Neural crest cell (in vitro differentiated cells): ENCODE results near the gene GJD3. TPM values are rescaled to one million over a fixed set of nuclear protein-coding genes. Genes with fewer than 3 reads are reported as not detected.

Experiments used
- DNase-seq: peaks from one replicate; pipeline ENCODE4 v3.0.0; 2021; ENCODE audit warnings: low read depth, mixed read lengths, low spot score
- H3K27ac Mint-ChIP-seq: one replicate; pipeline ENCODE4 v1.8.0; 2021; ENCODE audit warnings: mild to moderate bottlenecking, mixed read lengths; ENCODE audit not compliant: unreplicated experiment
- H3K27me3 Mint-ChIP-seq: 2 replicates; pipeline ENCODE4 v1.8.0; 2021; ENCODE audit warnings: low read depth, mild to moderate bottlenecking, mixed read lengths
- H3K36me3 Mint-ChIP-seq: 2 replicates; pipeline ENCODE4 v1.8.0; 2021; ENCODE audit warnings: low read depth, mild to moderate bottlenecking, mixed read lengths
- H3K4me1 Mint-ChIP-seq: 2 replicates; pipeline ENCODE4 v1.8.0; 2021; ENCODE audit warnings: mixed read lengths
- H3K4me3 Mint-ChIP-seq: one replicate; pipeline ENCODE4 v1.8.0; 2021; ENCODE audit warnings: mild to moderate bottlenecking, mixed read lengths
- H3K9me3 Mint-ChIP-seq: 2 replicates; pipeline ENCODE4 v1.8.0; 2021; ENCODE audit warnings: mixed read lengths
- total RNA-seq: library from RNA; stranded (reverse); gene quantifications from 2 replicates; pipeline ENCODE4 v1.2.1, GENCODE V29; 2021
- TF ChIP-seq, protein P1 (sequence below): fragments of 200-600 bp; sonication (generic); conservative IDR thresholded peaks from 2 replicates; pipeline ENCODE4 v1.5.0; 2021; ENCODE audit warnings: antibody characterized with exemption, mild to moderate bottlenecking

Gene GJD3
- total RNA-seq, 1 donor from 2014 or later, result not detected

DNA sequence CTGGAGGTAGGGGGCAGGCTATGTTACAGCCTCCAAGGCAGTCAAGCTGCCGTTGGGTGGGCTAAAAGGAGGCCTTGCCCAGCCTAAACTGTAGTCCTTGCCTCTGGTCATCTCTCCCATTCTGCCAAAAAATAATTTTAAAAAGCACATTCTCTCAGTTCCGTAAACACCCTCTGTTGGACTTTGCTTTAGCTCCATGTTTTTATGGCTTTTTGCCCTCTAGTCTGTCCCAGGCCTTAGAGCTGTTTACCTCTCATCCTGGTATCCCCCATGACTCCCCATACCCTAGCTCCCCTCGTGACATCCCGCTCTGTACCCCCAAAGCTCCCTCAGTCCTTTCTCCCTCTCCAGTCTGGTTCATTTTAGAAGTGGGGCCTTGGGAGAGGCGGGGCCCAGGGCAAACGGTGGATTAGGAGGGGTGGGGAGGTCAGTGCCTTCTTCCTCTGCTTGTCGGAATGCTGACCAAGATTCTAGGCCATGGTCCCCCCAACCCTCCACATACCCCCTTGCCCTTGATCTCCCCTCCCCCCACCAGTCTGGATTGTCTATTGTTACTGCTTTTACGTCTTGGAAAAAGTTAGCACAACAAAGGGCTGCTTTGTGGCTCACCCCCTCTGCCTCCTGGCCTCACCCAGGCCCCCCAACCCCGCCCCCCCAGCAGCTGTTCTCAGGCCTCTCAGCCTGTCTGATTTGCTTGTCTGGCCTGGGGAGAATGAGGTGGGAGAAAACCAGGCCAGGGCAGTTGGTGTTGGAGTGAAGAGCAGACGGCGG is 18.4 kb downstream of the GJD3 start:
- TF ChIP-seq, protein P1, sequence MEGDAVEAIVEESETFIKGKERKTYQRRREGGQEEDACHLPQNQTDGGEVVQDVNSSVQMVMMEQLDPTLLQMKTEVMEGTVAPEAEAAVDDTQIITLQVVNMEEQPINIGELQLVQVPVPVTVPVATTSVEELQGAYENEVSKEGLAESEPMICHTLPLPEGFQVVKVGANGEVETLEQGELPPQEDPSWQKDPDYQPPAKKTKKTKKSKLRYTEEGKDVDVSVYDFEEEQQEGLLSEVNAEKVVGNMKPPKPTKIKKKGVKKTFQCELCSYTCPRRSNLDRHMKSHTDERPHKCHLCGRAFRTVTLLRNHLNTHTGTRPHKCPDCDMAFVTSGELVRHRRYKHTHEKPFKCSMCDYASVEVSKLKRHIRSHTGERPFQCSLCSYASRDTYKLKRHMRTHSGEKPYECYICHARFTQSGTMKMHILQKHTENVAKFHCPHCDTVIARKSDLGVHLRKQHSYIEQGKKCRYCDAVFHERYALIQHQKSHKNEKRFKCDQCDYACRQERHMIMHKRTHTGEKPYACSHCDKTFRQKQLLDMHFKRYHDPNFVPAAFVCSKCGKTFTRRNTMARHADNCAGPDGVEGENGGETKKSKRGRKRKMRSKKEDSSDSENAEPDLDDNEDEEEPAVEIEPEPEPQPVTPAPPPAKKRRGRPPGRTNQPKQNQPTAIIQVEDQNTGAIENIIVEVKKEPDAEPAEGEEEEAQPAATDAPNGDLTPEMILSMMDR, result no peak
- Mint-ChIP-seq H3K4me3 (peak overlapping the region; percentile 88), H3K9me3 (no peaks in the 10 kb centered on the region), H3K36me3 (no peaks in the 10 kb centered on the region), H3K27me3 (peaks cover 19% of the 10 kb centered on the region), H3K27ac (no peak overlapping the region), H3K4me1 (peaks cover 82% of the 10 kb centered on the region)
- no peak for DNase-seq

DNA sequence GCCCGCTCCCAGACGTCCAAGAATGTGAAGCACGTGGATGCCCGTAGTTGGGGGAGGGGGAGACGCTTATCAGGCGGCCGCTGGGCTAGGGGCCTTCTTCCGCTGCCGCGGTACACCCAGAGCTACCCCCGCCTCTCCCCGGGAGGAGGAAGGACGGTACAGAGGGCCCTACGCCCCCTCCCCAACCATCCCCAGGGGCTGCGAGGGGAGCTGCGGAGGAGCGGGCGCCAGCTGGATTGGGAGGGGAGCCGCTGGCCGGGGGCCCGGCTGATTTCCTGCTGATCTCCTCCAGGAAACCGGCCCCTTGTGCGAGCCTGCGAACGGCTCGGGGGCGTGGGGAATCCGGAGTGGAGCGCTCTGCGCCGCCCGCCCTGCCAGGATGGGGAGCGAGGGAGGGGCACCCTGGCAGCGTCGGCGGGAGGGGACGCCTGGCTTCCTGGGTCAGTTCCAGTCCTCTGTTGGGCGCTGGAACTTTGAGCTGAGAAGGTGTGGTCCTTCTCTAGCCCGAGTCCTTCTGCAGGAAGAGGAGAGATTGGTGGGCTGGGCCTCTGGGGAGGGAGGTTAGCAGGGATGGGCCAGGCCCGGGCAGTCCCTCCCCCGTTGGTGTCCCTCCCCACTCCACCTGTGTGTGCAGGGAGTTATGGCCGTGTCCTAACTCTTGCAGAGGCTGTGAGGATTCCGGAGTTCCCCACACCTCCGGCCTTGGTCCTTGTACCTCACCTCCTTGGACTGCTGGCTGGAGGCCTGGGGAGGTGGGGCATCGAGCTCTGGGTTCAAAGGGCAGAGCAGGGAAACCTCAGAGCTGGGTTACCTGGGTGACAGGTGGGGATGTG is 19.2 kb downstream of the GJD3 start:
- H3K9me3 Mint-ChIP-seq, result no peaks in the 10 kb centered on the region
- peak overlapping the region; percentile 92 for H3K4me3 Mint-ChIP-seq
- H3K4me1 Mint-ChIP-seq, result peaks cover 80% of the 10 kb centered on the region
- TF ChIP-seq, protein P1, result no peak
- DNase-seq, result no peak
- no peak overlapping the region for H3K27ac Mint-ChIP-seq
- no peaks in the 10 kb centered on the region for H3K36me3 Mint-ChIP-seq
- peaks cover 19% of the 10 kb centered on the region for H3K27me3 Mint-ChIP-seq

DNA sequence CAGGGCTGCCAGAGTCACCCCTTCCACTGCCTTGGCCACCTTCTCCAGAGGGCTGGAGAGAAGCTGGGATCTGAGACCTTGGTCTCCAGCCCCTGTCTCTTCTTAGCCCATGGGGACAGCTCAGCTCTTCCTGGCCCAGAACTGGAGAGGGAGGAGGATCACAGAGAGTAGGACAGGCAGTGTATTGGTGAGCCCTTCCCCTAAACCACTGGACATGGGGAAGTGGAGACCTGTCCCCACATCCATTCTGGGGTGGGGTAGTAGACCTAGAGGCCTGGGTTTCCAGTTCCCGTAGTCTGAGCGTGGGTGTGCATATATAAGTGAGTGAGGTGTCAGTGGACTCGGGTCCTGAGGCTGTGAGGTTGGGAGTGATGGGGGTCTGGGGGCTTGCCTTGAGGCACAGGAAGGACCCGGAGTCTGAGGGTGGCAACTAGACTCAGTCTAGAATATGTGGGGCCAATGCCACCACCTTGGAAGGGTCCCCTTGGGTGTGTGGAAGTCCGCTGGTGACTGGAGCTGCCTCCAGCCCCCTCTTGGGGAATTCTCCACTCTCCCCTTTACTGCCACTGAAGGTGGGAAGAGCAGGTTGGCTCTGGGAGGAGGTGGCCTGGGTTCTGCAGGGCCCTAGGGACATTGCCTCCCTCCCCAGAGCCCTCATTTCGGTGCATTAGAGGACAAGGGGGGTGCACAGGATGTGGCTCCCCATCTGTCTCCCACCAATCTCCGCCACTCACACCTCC is 19.9 kb downstream of the GJD3 start:
- TF ChIP-seq, protein P1, result no peak
- H3K4me1 Mint-ChIP-seq, result peaks cover 80% of the 10 kb centered on the region
- no peaks in the 10 kb centered on the region for H3K36me3 Mint-ChIP-seq
- no peak for DNase-seq
- no peaks in the 10 kb centered on the region for H3K9me3 Mint-ChIP-seq
- H3K27me3 Mint-ChIP-seq, result peaks cover 19% of the 10 kb centered on the region
- peak overlapping the region; percentile 92 for H3K4me3 Mint-ChIP-seq
- no peak overlapping the region for H3K27ac Mint-ChIP-seq

DNA sequence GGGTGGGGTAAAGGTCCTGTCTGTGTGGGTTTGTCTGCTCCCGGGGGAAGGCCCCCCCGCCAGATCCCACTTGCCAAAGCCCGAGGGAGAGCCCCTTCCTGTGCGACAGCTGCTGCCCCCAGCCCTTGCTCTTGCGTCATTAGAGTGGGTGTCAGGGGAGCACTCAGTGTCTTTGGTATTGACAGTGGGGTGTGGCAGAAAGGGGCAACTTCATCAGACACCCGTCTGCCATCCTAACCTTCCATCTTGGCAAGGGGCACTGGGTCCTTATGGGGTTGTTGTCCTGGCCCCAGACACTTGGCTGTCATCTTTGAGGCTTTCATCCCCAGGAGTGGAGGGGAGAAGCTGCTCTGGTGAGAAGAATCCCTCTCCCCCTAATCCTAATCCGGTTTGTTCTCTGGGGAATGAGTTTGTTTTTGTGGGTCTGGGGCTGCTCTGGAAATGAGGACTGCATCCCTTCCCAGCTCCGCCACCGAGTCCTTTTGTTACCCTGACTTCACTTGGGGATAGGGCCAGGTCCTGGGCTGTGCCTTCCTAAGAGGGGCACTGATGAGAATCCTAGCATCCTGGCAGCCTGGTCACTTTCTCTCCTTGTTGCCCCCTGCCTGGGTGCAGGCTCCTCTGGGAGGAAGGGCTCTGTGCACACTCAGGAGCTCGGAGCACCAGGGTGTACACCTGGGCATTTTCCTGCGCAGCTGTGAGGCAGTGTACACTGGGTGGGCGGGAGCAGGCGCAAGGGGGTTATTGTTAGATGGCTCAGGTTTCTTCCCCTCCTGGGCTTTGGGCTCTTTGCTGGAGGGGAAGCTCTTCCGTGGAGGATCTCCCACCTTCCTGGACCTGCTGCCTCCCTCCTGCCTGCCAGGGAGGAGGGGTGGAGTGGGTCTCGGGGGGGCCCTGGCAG is 21.1 kb downstream of the GJD3 start:
- no peak overlapping the region for H3K27ac Mint-ChIP-seq

More for the DNA sequence above, 21.1 kb downstream of the GJD3 start:
- peak overlapping the region; percentile 92 for H3K4me3 Mint-ChIP-seq
- no peak for DNase-seq
- H3K4me1 Mint-ChIP-seq, result peaks cover 78% of the 10 kb centered on the region
- TF ChIP-seq, protein P1, result no peak
- no peaks in the 10 kb centered on the region for H3K9me3 Mint-ChIP-seq
- no peaks in the 10 kb centered on the region for H3K36me3 Mint-ChIP-seq
- H3K27me3 Mint-ChIP-seq, result peaks cover 19% of the 10 kb centered on the region
